ENCODE data around the gene TMEM14C. TPM values are rescaled to one million over a fixed set of nuclear protein-coding genes. Genes with fewer than 3 reads are reported as not detected.

TMEM14C gene
- total and polyA plus RNA-seq, 2 donors from 2014 or later: 118 to 210 TPM

GRCh38 chr6:10685092-10685915 lies 37.6 kb upstream of the TMEM14C start:
- Histone ChIP-seq H3K4me3 (ENCODE audit: low read length in 3 of 3) (no peak overlapping the region), H3K4me1 (ENCODE audit: control insufficient read depth in 2 of 3, insufficient read depth in 2 of 3, low read depth in 1 of 3, low read length in 3 of 3) (no peaks in the 10 kb centered on the region), H3K9ac (ENCODE audit: low read length in 3 of 3) (no peak overlapping the region), H3K27ac (ENCODE audit: low read depth in 2 of 2, low read length in 2 of 2) (no peak overlapping the region), H3K27me3 (ENCODE audit: control insufficient read depth, insufficient read depth, low read length) (no peaks in the 10 kb centered on the region), H3K9me3 (ENCODE audit: control insufficient read depth in 2 of 3, insufficient read depth in 1 of 3, low read length in 3 of 3) (no peaks in the 10 kb centered on the region), H3K36me3 (ENCODE audit: control insufficient read depth in 2 of 3, insufficient read depth in 3 of 3, low read length in 3 of 3) (no peaks in the 10 kb centered on the region)
- FAIRE-seq (no peak), DNase-seq (no peak)
- TF ChIP-seq, protein P1, sequence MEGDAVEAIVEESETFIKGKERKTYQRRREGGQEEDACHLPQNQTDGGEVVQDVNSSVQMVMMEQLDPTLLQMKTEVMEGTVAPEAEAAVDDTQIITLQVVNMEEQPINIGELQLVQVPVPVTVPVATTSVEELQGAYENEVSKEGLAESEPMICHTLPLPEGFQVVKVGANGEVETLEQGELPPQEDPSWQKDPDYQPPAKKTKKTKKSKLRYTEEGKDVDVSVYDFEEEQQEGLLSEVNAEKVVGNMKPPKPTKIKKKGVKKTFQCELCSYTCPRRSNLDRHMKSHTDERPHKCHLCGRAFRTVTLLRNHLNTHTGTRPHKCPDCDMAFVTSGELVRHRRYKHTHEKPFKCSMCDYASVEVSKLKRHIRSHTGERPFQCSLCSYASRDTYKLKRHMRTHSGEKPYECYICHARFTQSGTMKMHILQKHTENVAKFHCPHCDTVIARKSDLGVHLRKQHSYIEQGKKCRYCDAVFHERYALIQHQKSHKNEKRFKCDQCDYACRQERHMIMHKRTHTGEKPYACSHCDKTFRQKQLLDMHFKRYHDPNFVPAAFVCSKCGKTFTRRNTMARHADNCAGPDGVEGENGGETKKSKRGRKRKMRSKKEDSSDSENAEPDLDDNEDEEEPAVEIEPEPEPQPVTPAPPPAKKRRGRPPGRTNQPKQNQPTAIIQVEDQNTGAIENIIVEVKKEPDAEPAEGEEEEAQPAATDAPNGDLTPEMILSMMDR (IDR thresholded peaks at IDR 0.05; ENCODE audit: borderline replicate concordance, extremely low read depth, insufficient read depth): no peak
- intact Hi-C loops (cut with DNase I): no loop called here

- no peaks in the 10 kb centered on the region for H3K36me3 ChIP-seq (ENCODE audit: control insufficient read depth in 2 of 3, insufficient read depth in 3 of 3, low read length in 3 of 3)
- TF ChIP-seq, protein P1 (IDR thresholded peaks at IDR 0.05; ENCODE audit: borderline replicate concordance, extremely low read depth, insufficient read depth): no peak
- H3K4me3 ChIP-seq (ENCODE audit: low read length in 3 of 3): no peak overlapping the region
- FAIRE-seq (no peak), DNase-seq (no peak)
- intact Hi-C loops (cut with DNase I): no loop called here
- H3K4me1 ChIP-seq (ENCODE audit: control insufficient read depth in 2 of 3, insufficient read depth in 2 of 3, low read depth in 1 of 3, low read length in 3 of 3): no peaks in the 10 kb centered on the region
- H3K27ac ChIP-seq (ENCODE audit: low read depth in 2 of 2, low read length in 2 of 2): no peak overlapping the region
- no peaks in the 10 kb centered on the region for H3K9me3 ChIP-seq (ENCODE audit: control insufficient read depth in 2 of 3, insufficient read depth in 1 of 3, low read length in 3 of 3)
- H3K27me3 ChIP-seq (ENCODE audit: control insufficient read depth, insufficient read depth, low read length): no peaks in the 10 kb centered on the region
- no peak overlapping the region for H3K9ac ChIP-seq (ENCODE audit: low read length in 3 of 3)
These were observed 36.0 kb upstream of the TMEM14C start for GRCh38 chr6:10686901-10687300.

DNA sequence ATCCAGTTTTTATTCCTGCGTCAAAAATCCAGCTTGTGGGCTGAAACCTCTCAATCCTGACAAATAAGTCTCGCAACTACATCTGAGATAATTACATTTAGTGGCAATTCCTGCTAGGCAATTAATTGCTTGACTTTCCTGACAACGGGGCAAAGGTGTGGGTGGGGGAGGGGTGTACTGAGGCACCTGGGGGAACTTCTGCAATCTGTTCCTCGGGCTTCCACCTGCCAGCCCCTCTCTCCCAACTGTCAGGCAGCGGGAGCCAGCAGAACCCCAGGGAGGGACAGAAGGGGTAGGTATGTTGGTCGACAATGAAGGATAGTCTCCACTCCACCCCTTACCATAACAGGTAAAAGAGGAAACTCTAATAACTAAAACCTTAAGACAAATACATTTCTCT lies 35.3 kb upstream of the TMEM14C start:
- FAIRE-seq: no peak
- Histone ChIP-seq H3K9ac (ENCODE audit: low read length in 3 of 3) (no peak overlapping the region), H3K9me3 (ENCODE audit: control insufficient read depth in 2 of 3, insufficient read depth in 1 of 3, low read length in 3 of 3) (no peaks in the 10 kb centered on the region), H3K27ac (ENCODE audit: low read depth in 2 of 2, low read length in 2 of 2) (no peak overlapping the region), H3K4me1 (ENCODE audit: control insufficient read depth in 2 of 3, insufficient read depth in 2 of 3, low read depth in 1 of 3, low read length in 3 of 3) (no peaks in the 10 kb centered on the region), H3K4me3 (ENCODE audit: low read length in 3 of 3) (no peak overlapping the region), H3K27me3 (ENCODE audit: control insufficient read depth, insufficient read depth, low read length) (no peaks in the 10 kb centered on the region), H3K36me3 (ENCODE audit: control insufficient read depth in 2 of 3, insufficient read depth in 3 of 3, low read length in 3 of 3) (no peaks in the 10 kb centered on the region)
- intact Hi-C loops (cut with DNase I): no loop called here
- DNase-seq: no peak
- TF ChIP-seq, protein P1 (IDR thresholded peaks at IDR 0.05; ENCODE audit: borderline replicate concordance, extremely low read depth, insufficient read depth): no peak
